PFSK-1 (cell line): Measurements from ENCODE around the gene SLC39A11.

Experiments
- POLR2AphosphoS5 ChIP-seq: IDR thresholded peaks from 2 replicates; pipeline ENCODE4 v1.6.1; 2012; ENCODE audit warnings: low read depth, mild to moderate bottlenecking, control low read depth, low read length, moderate library complexity
- TAF1 ChIP-seq: IDR thresholded peaks from 2 replicates; pipeline ENCODE4 v1.6.1; 2012; ENCODE audit warnings: low read length, control low read depth, borderline replicate concordance; ENCODE audit not compliant: insufficient read depth
- TF ChIP-seq, protein P1 (sequence below), 2 experiments: IDR thresholded peaks; 2 replicates each; pipeline versions ENCODE4 v1.6.1 to v1.8.0; 2011 to 2012; ENCODE audit warnings: low read depth in 2 of 2, low read length in 2 of 2, control low read depth in 1 of 2, inconsistent platforms in 1 of 2, mild to moderate bottlenecking in 1 of 2, moderate library complexity in 1 of 2; ENCODE audit not compliant: insufficient read depth in 1 of 2

DNA sequence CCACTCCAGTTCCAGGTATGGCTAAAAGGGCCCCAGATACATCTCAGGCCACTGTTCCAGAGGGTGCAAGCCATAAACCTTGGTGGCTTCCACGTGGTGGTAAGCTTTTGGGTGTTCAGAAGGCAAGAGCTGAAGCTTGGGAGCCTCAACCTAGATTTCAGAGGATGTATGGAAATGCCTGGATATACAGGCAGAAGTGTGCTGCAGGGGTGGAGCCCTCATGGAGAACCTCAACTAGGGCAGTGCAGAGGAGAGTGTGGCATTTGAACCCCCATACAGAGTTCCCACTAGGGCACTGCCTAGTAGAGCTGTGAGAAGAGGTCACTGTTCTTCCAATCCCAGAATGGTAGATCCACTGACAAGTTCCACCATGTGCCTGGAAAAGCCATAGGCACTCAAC, 267.3 kb downstream of the SLC39A11 start:
- TF ChIP-seq TAF1 (no peak), POLR2AphosphoS5 (no peak)
- TF ChIP-seq, protein P1, sequence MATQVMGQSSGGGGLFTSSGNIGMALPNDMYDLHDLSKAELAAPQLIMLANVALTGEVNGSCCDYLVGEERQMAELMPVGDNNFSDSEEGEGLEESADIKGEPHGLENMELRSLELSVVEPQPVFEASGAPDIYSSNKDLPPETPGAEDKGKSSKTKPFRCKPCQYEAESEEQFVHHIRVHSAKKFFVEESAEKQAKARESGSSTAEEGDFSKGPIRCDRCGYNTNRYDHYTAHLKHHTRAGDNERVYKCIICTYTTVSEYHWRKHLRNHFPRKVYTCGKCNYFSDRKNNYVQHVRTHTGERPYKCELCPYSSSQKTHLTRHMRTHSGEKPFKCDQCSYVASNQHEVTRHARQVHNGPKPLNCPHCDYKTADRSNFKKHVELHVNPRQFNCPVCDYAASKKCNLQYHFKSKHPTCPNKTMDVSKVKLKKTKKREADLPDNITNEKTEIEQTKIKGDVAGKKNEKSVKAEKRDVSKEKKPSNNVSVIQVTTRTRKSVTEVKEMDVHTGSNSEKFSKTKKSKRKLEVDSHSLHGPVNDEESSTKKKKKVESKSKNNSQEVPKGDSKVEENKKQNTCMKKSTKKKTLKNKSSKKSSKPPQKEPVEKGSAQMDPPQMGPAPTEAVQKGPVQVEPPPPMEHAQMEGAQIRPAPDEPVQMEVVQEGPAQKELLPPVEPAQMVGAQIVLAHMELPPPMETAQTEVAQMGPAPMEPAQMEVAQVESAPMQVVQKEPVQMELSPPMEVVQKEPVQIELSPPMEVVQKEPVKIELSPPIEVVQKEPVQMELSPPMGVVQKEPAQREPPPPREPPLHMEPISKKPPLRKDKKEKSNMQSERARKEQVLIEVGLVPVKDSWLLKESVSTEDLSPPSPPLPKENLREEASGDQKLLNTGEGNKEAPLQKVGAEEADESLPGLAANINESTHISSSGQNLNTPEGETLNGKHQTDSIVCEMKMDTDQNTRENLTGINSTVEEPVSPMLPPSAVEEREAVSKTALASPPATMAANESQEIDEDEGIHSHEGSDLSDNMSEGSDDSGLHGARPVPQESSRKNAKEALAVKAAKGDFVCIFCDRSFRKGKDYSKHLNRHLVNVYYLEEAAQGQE (IDR thresholded peaks at IDR 0.05; ENCODE audit: insufficient read depth in 1 of 2, low read depth in 2 of 2, low read length in 2 of 2) = no peak
